ENCODE measurements around the gene OR2L13.

- TF ChIP-seq CTCF (IDR thresholded peaks at IDR 0.05; ENCODE audit: low read depth, low read length, poor library complexity, severe bottlenecking) = no peak
- no peak for TF ChIP-seq EZH2phosphoT487 (IDR thresholded peaks at IDR 0.05; ENCODE audit: borderline replicate concordance, low read length)
These were observed 49.7 kb downstream of the OR2L13 start, which contains the start of gene OR2M5 for GRCh38 chr1:248144513-248145198.
